Neural progenitor cell (in vitro differentiated cells): ENCODE data around the gene GRK1.
"Not testable (repeated sequence)": the region's sequence is repeated elsewhere in the genome, so short reads cannot be mapped to it uniquely, and the experiment has no call there.

Experiments
- CTCF ChIP-seq: fragments of 200-600 bp; sonication (generic); IDR thresholded peaks from 2 replicates; pipeline ENCODE4 v1.5.1; 2017; ENCODE audit warnings: antibody characterized with exemption, mild to moderate bottlenecking
- EZH2 ChIP-seq: fragments of 200-600 bp; sonication (generic); IDR thresholded peaks from 2 replicates; pipeline ENCODE4 v1.6.1; 2017; ENCODE audit warnings: antibody characterized with exemption, mild to moderate bottlenecking, moderate library complexity

- TF ChIP-seq CTCF, EZH2: not testable (repeated sequence)
Observed at GRCh38 chr13:113725329-113726105, 58.5 kb downstream of the GRK1 start.
